Lung microvascular endothelial cell (primary cell): Measurements from ENCODE around the gene OR10G6. TPM values are rescaled to one million over a fixed set of nuclear protein-coding genes. Genes with fewer than 3 reads are reported as not detected.
A peak's percentile ranks its signal among the peaks of the same experiment; 100 is the strongest.
"Not testable (repeated sequence)": the region's sequence is repeated elsewhere in the genome, so short reads cannot be mapped to it uniquely, and the experiment has no call there.

Experiments used
- DNase-seq, 2 donors: peaks; one replicate each; pipeline versions ENCODE4 v3.0.0 to v3.0.0-alpha.2; 2010; ENCODE audit warnings: low read depth in 2 of 2
- total RNA-seq: library from RNA; depleted of rRNA; stranded (reverse); fragments of >200 nt; gene quantifications from 2 replicates; pipeline ENCODE4 v1.2.1, GENCODE V29; 2014

The OR10G6 gene, protein sequence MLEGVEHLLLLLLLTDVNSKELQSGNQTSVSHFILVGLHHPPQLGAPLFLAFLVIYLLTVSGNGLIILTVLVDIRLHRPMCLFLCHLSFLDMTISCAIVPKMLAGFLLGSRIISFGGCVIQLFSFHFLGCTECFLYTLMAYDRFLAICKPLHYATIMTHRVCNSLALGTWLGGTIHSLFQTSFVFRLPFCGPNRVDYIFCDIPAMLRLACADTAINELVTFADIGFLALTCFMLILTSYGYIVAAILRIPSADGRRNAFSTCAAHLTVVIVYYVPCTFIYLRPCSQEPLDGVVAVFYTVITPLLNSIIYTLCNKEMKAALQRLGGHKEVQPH
- not detected in 2 replicates for total RNA-seq

DNA sequence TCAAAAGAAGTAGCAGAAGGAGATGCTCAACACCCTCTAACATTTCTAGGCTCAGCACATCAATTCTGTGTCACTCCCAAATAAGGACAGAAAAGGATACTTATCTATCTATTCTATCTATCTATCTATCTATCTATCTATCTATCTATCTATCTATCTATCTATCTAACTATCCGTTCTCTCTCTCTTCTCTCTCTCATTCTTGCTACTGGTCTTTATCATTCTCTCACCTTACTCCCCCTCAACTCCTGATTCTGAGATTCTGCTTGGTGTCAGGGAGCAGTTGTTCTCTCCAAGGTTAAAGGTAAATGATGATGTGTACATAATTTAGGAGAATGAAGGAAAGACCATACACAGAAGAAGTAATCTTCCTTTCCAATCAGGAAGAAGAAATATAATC, at the start of gene OR10G6:
OR10G6 (minus strand) TSS at position 43 of the 400 bp plus-strand sequence; CDS start at position 43, 0 bp downstream.
- DNase-seq: no peak

- DNase-seq: no peak
Observed at GRCh38 chr11:124043420-124043819, 48.5 kb upstream of the OR10G6 start.

DNA sequence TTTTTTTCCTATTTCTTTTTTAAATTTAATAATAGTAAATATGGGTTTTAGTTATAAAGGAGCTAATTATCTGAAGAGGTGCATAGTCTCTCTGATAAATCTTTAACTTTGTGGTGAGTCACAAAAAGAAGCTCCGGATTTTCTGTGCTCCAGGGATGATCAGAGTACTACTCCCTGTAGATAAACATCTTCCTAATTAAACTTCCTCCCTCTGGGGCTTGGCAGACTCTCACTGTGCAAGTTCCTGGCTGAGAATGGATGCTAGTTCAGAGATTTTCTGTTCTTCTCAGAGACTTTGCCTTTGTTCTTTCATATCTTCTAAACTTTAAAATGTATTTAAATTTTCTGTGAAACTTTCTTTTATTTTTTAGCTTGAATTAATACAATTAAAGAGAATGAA, 46.3 kb upstream of the OR10G6 start, which contains the start of gene OR10G7:
OR10G7 (minus strand) TSS at position 72 of the 400 bp plus-strand sequence. CDS start 2,324 bp downstream, outside the sequence.
- peak in 1 of 2 donors; percentile 6 for DNase-seq

DNA sequence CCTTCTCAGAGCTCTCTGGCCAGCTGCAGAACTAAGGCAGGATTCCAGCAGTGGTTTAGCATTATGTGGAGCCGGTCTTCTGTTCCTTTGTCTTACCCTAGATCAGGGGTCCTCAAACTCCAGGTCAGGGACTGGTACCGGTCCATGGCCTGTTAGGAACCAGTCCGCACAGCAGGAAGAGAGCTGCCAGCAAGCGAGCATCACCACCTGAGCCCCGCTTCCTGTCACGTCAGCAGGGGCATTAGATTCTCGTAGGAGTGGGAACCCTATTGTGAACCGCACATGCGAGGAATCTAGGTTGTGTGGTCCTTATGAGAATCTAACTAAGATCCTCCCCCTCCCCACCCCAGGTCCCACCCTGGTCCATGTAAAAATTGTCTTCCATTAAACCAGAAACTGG, 44.6 kb upstream of the OR10G6 start:
- no peak for DNase-seq

- DNase-seq: no peak
Observed at GRCh38 chr11:124036666-124037065, 41.7 kb upstream of the OR10G6 start.

DNA sequence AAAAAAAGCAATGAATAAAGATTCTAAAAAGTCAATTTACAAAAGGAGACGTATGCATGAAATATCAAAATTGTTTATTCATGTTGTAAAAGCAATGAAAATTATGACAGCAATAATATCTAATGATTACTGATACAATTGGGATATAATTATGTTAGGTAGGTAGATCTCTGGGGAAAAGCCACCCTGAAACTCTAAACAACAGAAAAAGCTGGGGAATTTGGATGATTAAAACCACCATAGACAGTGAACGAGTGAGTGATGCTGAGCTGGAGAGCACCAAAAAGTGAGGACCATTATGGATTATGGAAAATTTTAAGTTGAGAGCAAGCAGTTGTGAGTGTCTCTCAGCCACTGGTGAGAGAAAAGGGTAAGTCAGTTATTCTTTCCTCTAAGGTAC, 31.5 kb upstream of the OR10G6 start, which contains the start of gene OR10G8:
OR10G8 (plus strand) TSS at position 301 of the 400 bp plus-strand sequence. CDS start 2,825 bp downstream, outside the sequence.
- no peak for DNase-seq

DNA sequence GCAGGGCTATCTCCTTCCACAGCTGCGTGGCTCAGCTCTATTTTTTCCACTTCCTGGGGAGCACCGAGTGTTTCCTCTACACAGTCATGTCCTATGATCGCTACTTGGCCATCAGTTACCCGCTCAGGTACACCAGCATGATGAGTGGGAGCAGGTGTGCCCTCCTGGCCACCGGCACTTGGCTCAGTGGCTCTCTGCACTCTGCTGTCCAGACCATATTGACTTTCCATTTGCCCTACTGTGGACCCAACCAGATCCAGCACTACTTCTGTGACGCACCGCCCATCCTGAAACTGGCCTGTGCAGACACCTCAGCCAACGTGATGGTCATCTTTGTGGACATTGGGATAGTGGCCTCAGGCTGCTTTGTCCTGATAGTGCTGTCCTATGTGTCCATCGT, 20.9 kb upstream of the OR10G6 start:
- not testable (repeated sequence) for DNase-seq

DNA sequence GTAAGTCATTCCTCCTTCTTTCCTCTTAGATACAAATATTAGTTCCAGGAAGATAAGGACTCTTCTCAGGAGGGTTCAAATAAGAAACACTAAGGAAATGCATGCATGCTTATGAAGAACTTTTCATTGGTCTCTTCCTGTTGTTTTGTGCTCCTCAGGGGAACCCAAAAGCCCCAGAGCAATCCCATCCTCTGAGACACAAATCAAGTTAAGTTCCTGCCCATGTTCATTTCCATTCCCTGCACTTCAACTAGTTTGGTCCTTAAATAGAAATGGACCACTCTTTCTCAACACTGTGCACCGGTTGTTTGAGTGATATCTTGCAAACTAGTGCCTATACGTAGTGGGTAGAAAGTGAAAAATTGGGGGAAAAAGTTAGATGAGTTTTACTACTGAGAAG, 17.7 kb upstream of the OR10G6 start, which contains the start of gene OR10G4:
OR10G4 (plus strand) TSS at position 301 of the 400 bp plus-strand sequence. CDS start 2,578 bp downstream, outside the sequence.
- DNase-seq: no peak

GRCh38 chr11:123979311-123979710, 15.7 kb downstream of the OR10G6 start:
- no peak for DNase-seq

GRCh38 chr11:123977731-123978347, 17.1 kb downstream of the OR10G6 start, which contains the start of gene OR10S1:
Gene OR10S1 (minus strand): TSS chr11:123977781. CDS start chr11:123977664, 117 bp downstream.
- no peak for DNase-seq

GRCh38 chr11:123976770-123977560, 18.0 kb downstream of the OR10G6 start:
- peak in 1 of 2 donors; percentile 19 for DNase-seq

DNA sequence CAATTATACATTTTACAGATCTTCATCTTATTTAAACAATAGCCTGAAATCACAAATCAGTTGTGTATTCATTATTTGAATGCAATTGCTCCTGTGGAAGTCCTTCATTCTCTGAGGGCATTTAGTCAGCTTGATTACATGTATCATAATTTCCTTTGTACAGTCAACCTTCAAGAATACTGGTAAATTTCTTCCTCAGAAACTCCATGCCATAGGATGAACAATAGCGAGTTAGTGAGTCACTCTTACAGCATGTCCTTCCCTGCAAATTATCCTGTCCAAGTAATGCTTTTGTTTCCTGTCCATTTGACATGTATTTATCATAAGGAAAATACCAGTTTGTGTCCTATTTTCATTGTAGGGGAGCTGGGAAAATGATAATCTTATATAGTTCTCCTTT, 21.1 kb downstream of the OR10G6 start:
- DNase-seq: peak; percentile 40 to 98

- no peak for DNase-seq
Observed at GRCh38 chr11:123956752-123957151, 38.2 kb downstream of the OR10G6 start.

- DNase-seq: no peak
Observed at GRCh38 chr11:123945132-123945531, 49.8 kb downstream of the OR10G6 start.

Other genes with a start within 250 kb of the OR10G6 start
- not detected in 2 replicates for gene OR6X1, start 240.6 kb downstream of the OR10G6 start, total RNA-seq
- gene OR6M1, start 188.8 kb downstream of the OR10G6 start, total RNA-seq: not detected in 2 replicates
- not detected in 2 replicates for gene TMEM225, start 109.5 kb downstream of the OR10G6 start, total RNA-seq
- gene OR8D4, start 93.0 kb downstream of the OR10G6 start, total RNA-seq: not detected in 2 replicates
- gene OR4D5, start 55.5 kb downstream of the OR10G6 start, total RNA-seq: not detected in 2 replicates
- gene OR6T1, start 51.3 kb downstream of the OR10G6 start, total RNA-seq: not detected in 2 replicates
- gene OR10S1, start 17.4 kb downstream of the OR10G6 start, total RNA-seq: not detected in 2 replicates
- not detected in 2 replicates for gene OR10G4, start 17.8 kb upstream of the OR10G6 start, total RNA-seq
- not detected in 2 replicates for gene OR10G9, start 27.9 kb upstream of the OR10G6 start, total RNA-seq
- gene OR10G8, start 31.6 kb upstream of the OR10G6 start, total RNA-seq: not detected in 2 replicates
- not detected in 2 replicates for gene OR10G7, start 46.2 kb upstream of the OR10G6 start, total RNA-seq
- 3.2 and 4.1 TPM in 2 replicates for gene VWA5A, start 120.3 kb upstream of the OR10G6 start, total RNA-seq
- not detected in 2 replicates for gene OR10D3, start 188.2 kb upstream of the OR10G6 start, total RNA-seq
- not detected in 2 replicates for gene OR8G1, start 245.9 kb upstream of the OR10G6 start, total RNA-seq